GM12878 (cell line): Measurements from ENCODE around the gene MCF2L2.

ENCODE experiments used
- BHLHE40 ChIP-seq, 2 experiments: fragments of 450-650 bp in 1 of 2; IDR thresholded peaks; 2 replicates each; pipeline ENCODE4 v1.6.1; 2011 to 2017; ENCODE audit warnings: low read depth in 2 of 2, borderline replicate concordance in 1 of 2, improper control_type of control experiment in 1 of 2, low read length in 1 of 2, mild to moderate bottlenecking in 1 of 2
- CTCF ChIP-seq, 3 experiments: IDR thresholded peaks in 2 of 3; conservative IDR thresholded peaks in 1 of 3; 2 replicates each; pipeline ENCODE4 v1.5.1; 2011; ENCODE audit warnings: low read depth in 3 of 3, low read length in 3 of 3, mild to moderate bottlenecking in 3 of 3, control low read depth in 2 of 3, moderate library complexity in 2 of 3, inconsistent platforms in 1 of 3, mixed read lengths in 1 of 3; ENCODE audit not compliant: control insufficient read depth in 2 of 3, insufficient read depth in 1 of 3; ENCODE audit errors: extremely low read depth in 1 of 3
- GABPA ChIP-seq: IDR thresholded peaks from 2 replicates; pipeline ENCODE4 v1.6.1; 2014; ENCODE audit warnings: antibody characterized with exemption, low read depth, mild to moderate bottlenecking, inconsistent platforms
- IRF4 ChIP-seq: IDR thresholded peaks from 2 replicates; pipeline ENCODE4 v1.6.1; 2011; ENCODE audit warnings: low read depth, low read length
- RCOR1 ChIP-seq: conservative IDR thresholded peaks from 2 replicates; pipeline ENCODE4 v1.6.1; 2012; ENCODE audit warnings: low read depth, low read length, improper control_type of control experiment
- USF1 ChIP-seq: IDR thresholded peaks from 2 replicates; pipeline ENCODE4 v1.6.1; 2011; ENCODE audit warnings: borderline replicate concordance, low read depth, mild to moderate bottlenecking, moderate library complexity, mixed read lengths, low read length; ENCODE audit not compliant: insufficient read depth; ENCODE audit errors: extremely low read length

GRCh38 chr3:183394150-183394549, 34.3 kb downstream of the MCF2L2 start:
- TF ChIP-seq IRF4 (no peak), CTCF (IDR thresholded peaks at IDR 0.05 in 2 of 3, conservative IDR thresholded peaks at IDR 0.05 in 1 of 3; ENCODE audit: control insufficient read depth in 2 of 3, extremely low read depth in 1 of 3, insufficient read depth in 1 of 3, low read depth in 3 of 3, low read length in 3 of 3) (no peak), BHLHE40 (IDR thresholded peaks at IDR 0.05; ENCODE audit: borderline replicate concordance in 1 of 2, low read depth in 2 of 2, low read length in 1 of 2) (no peak), USF1 (no peak), GABPA (no peak), RCOR1 (no peak)
